Measurements from ENCODE around the gene RPS17. TPM values are rescaled to one million over a fixed set of nuclear protein-coding genes. Genes with fewer than 3 reads are reported as not detected.
"Not testable (repeated sequence)": the region's sequence is repeated elsewhere in the genome, so short reads cannot be mapped to it uniquely, and the experiment has no call there.

RPS17 gene
- total RNA-seq, 3 donors from 2014 or later: 921 to 1,089 (median 1,038) TPM

GRCh38 chr15:82538961-82539690, 1.1 kb downstream of the RPS17 start:
- H3K9me3 ChIP-seq: no peaks in the 10 kb centered on the region
- DNase-seq: peak in 2 of 3 donors; percentile 9 to 29
- TF ChIP-seq CTCF (IDR thresholded peaks at IDR 0.05): no peak
- H3K36me3 ChIP-seq (ENCODE audit: low read depth): peaks cover 9% of the 10 kb centered on the region
- intact Hi-C loops (cut with DNase I, micrococcal nuclease): no loop called here
- H3K4me1 ChIP-seq (ENCODE audit: low read depth): peaks cover 16% of the 10 kb centered on the region
- H3K4me3 ChIP-seq: peak overlapping the region; percentile 62
- ATAC-seq: no peak

- no peak for TF ChIP-seq CTCF (IDR thresholded peaks at IDR 0.05)
- intact Hi-C loops (cut with DNase I, micrococcal nuclease): no loop called here
- H3K36me3 ChIP-seq (ENCODE audit: low read depth): peaks cover 9% of the 10 kb centered on the region
- ATAC-seq (no peak), DNase-seq (no peak)
- no peaks in the 10 kb centered on the region for H3K9me3 ChIP-seq
- no peak overlapping the region for H3K4me3 ChIP-seq
- H3K4me1 ChIP-seq (ENCODE audit: low read depth): peaks cover 16% of the 10 kb centered on the region
These were observed 2.8 kb downstream of the RPS17 start for GRCh38 chr15:82537351-82537908.

GRCh38 chr15:82536409-82537350, 3.6 kb downstream of the RPS17 start:
- H3K36me3 ChIP-seq (ENCODE audit: low read depth): peaks cover 9% of the 10 kb centered on the region
- H3K4me1 ChIP-seq (ENCODE audit: low read depth): peaks cover 16% of the 10 kb centered on the region
- DNase-seq: no peak
- intact Hi-C loops (cut with DNase I, micrococcal nuclease): no loop called here
- H3K9me3 ChIP-seq: no peaks in the 10 kb centered on the region
- no peak for ATAC-seq
- no peak for TF ChIP-seq CTCF (IDR thresholded peaks at IDR 0.05)
- no peak overlapping the region for H3K4me3 ChIP-seq

- H3K9me3 ChIP-seq: no peaks in the 10 kb centered on the region
- TF ChIP-seq CTCF (IDR thresholded peaks at IDR 0.05): no peak
- ATAC-seq: no peak
- H3K4me3 ChIP-seq: no peak overlapping the region
- DNase-seq: no peak
- peaks cover 13% of the 10 kb centered on the region for H3K4me1 ChIP-seq (ENCODE audit: low read depth)
- intact Hi-C loops (cut with DNase I, micrococcal nuclease): no loop called here
- H3K36me3 ChIP-seq (ENCODE audit: low read depth): peaks cover 9% of the 10 kb centered on the region
These were observed 4.5 kb downstream of the RPS17 start for GRCh38 chr15:82535566-82536408.

- intact Hi-C loops (cut with DNase I, micrococcal nuclease); H3K9me3 ChIP-seq; DNase-seq; ATAC-seq; H3K36me3 ChIP-seq (ENCODE audit: low read depth); H3K4me3 ChIP-seq: not testable (repeated sequence)
- peaks cover 13% of the 10 kb centered on the region for H3K4me1 ChIP-seq (ENCODE audit: low read depth)
These were observed 5.1 kb downstream of the RPS17 start for GRCh38 chr15:82535151-82535550.

GRCh38 chr15:82534457-82534861, 5.8 kb downstream of the RPS17 start:
- DNase-seq; intact Hi-C loops (cut with DNase I, micrococcal nuclease); ATAC-seq; H3K4me3 ChIP-seq; H3K36me3 ChIP-seq (ENCODE audit: low read depth); H3K9me3 ChIP-seq: not testable (repeated sequence)
- H3K4me1 ChIP-seq (ENCODE audit: low read depth): peaks cover 13% of the 10 kb centered on the region

All from mucosa of descending colon (tissue), 3 donors.